Activated CD8-positive, alpha-beta T cell treated with anti-CD3 and anti-CD28 coated beads for 36 hours (primary cell): Measurements from ENCODE around the gene CAVIN2. TPM values are rescaled to one million over a fixed set of nuclear protein-coding genes. Genes with fewer than 3 reads are reported as not detected.

ENCODE experiments used
- ATAC-seq: fragments of 200-7000 bp; cut with Tn5 transposase; one replicate; pipeline ENCODE4 v1.10.0; 2021; ENCODE audit warnings: mild to moderate bottlenecking, moderate library complexity
- CTCF ChIA-PET: fragments of 350-600 bp; sonication (Branson Sonifier 250); formaldehyde crosslinking; loops from one replicate; lab custom pipeline; 2021; ENCODE audit warnings: antibody characterized with exemption; lab: Charles Lee
- POLR2A ChIA-PET: fragments of 350-600 bp; sonication (Branson Sonifier 250); formaldehyde crosslinking; loops from one replicate; lab custom pipeline; 2021; ENCODE audit warnings: antibody characterized with exemption; lab: Charles Lee
- DNase-seq: peaks from one replicate; pipeline ENCODE4 v3.0.0-alpha.2; 2020
- H3K27ac Mint-ChIP-seq: one replicate; pipeline ENCODE4 v1.8.0; 2021; ENCODE audit warnings: mild to moderate bottlenecking, mixed read lengths
- H3K27me3 Mint-ChIP-seq: one replicate; pipeline ENCODE4 v1.8.0; 2021; ENCODE audit warnings: mixed read lengths
- H3K36me3 Mint-ChIP-seq: one replicate; pipeline ENCODE4 v1.8.0; 2021; ENCODE audit warnings: low read depth, mixed read lengths
- H3K4me1 Mint-ChIP-seq: one replicate; pipeline ENCODE4 v1.8.0; 2021; ENCODE audit warnings: low read depth, mixed read lengths
- H3K4me3 Mint-ChIP-seq: one replicate; pipeline ENCODE4 v1.8.0; 2021; ENCODE audit warnings: mild to moderate bottlenecking, moderate library complexity, mixed read lengths
- H3K9me3 Mint-ChIP-seq: one replicate; pipeline ENCODE4 v1.8.0; 2021; ENCODE audit warnings: mixed read lengths
- intact Hi-C: fragments of 100-400 bp; cut with micrococcal nuclease; formaldehyde crosslinking; loops from one replicate; pipeline ENCODE4 v1.10.0; 2022
- total RNA-seq, 2 experiments: library from RNA; stranded (reverse); gene quantifications; one replicate each; pipeline ENCODE4 v1.2.3, GENCODE V29; 2021
- TF ChIP-seq, protein P1 (sequence below): fragments of 200-600 bp; IDR thresholded peaks from one replicate; pipeline ENCODE4 v1.8.0; 2022; ENCODE audit warnings: antibody characterized with exemption, mild to moderate bottlenecking

The CAVIN2 gene
- total RNA-seq, 2 experiments from 2014 or later: not detected

DNA sequence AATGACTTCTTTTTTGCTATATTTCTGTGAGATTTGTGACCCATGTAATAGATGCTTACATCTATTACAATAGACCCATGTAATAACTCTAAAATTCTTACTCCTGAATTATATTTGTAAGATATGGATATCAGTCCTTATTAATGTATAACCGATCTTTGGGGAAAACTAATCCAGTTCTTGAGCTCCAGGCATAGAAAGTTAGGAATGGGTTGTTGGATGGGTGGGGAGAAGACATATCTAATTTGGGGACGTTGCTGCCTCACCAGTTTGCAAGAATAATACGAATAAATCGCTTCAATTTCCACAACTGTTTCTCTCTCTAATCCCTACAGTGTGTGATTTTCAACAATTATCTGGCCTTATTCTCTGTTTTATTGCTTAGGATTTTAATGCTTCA lies 13.5 kb downstream of the CAVIN2 start:
- intact Hi-C loops: no loop called here
- Mint-ChIP-seq H3K36me3 (no peaks in the 10 kb centered on the region), H3K4me1 (no peaks in the 10 kb centered on the region), H3K27me3 (peaks cover 6% of the 10 kb centered on the region), H3K27ac (no peak overlapping the region), H3K9me3 (no peaks in the 10 kb centered on the region), H3K4me3 (no peak overlapping the region)
- CTCF ChIA-PET: interaction anchor here (2.3 kb wide), 2 partner anchors 21 kb away, joined by 6 to 10 read pairs; no protein-coding TSS in a partner anchor
- DNase-seq (no peak), ATAC-seq (no peak)
- POLR2A ChIA-PET: no interaction called here
- TF ChIP-seq, protein P1, sequence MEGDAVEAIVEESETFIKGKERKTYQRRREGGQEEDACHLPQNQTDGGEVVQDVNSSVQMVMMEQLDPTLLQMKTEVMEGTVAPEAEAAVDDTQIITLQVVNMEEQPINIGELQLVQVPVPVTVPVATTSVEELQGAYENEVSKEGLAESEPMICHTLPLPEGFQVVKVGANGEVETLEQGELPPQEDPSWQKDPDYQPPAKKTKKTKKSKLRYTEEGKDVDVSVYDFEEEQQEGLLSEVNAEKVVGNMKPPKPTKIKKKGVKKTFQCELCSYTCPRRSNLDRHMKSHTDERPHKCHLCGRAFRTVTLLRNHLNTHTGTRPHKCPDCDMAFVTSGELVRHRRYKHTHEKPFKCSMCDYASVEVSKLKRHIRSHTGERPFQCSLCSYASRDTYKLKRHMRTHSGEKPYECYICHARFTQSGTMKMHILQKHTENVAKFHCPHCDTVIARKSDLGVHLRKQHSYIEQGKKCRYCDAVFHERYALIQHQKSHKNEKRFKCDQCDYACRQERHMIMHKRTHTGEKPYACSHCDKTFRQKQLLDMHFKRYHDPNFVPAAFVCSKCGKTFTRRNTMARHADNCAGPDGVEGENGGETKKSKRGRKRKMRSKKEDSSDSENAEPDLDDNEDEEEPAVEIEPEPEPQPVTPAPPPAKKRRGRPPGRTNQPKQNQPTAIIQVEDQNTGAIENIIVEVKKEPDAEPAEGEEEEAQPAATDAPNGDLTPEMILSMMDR: no peak

GRCh38 chr2:191832668-191833067 lies 14.2 kb downstream of the CAVIN2 start:
- no peak for ATAC-seq
- ChIA-PET CTCF (interaction anchor here (2.3 kb wide), 1 partner anchor 21 kb away, joined by 6 read pairs; no protein-coding TSS in a partner anchor), POLR2A (no interaction called here)
- Mint-ChIP-seq H3K4me1 (no peaks in the 10 kb centered on the region), H3K27me3 (peaks cover 4% of the 10 kb centered on the region), H3K36me3 (no peaks in the 10 kb centered on the region), H3K27ac (no peak overlapping the region), H3K4me3 (no peak overlapping the region), H3K9me3 (no peaks in the 10 kb centered on the region)
- no peak for DNase-seq
- TF ChIP-seq, protein P1: no peak
- intact Hi-C loops: no loop called here

DNA sequence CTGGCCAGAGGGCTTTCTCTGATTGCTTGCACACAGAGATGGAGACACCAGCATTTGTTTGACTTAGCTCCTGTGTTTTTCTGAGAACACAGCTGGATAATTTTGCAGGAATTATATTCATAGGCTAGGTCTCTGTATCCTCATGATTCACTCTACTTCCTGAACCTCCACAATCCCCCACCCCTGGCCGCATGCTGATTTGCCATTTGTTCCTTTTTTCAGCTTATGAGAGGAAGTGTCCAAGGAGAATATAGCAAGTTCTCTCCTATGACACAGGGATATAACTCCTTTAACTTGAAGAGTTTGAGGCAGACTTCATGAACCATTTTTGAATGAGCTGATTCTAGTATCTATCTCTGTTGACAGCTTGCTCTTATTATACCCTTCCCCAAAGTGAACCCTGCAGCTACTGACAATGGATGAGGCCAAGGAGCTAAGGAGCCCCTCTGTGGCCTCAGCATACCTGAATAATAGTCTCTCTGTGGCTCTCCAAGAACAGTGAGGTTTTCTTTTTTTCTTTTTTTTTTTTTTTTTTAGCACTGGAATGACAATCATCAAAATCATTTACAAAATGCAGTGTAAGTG lies 15.4 kb downstream of the CAVIN2 start:
- POLR2A ChIA-PET: no interaction called here
- DNase-seq (no peak), ATAC-seq (no peak)
- Mint-ChIP-seq H3K36me3 (no peaks in the 10 kb centered on the region), H3K27ac (no peak overlapping the region), H3K9me3 (no peaks in the 10 kb centered on the region), H3K27me3 (peaks cover 4% of the 10 kb centered on the region), H3K4me1 (no peaks in the 10 kb centered on the region), H3K4me3 (no peak overlapping the region)
- TF ChIP-seq, protein P1: no peak
- intact Hi-C loops: no loop called here
- CTCF ChIA-PET: interaction anchor here (1.1 to 2.3 kb wide), 3 partner anchors 20 to 331 kb away, joined by 4 to 6 read pairs (median 4); no protein-coding TSS in a partner anchor

GRCh38 chr2:191824398-191824797 lies 22.5 kb downstream of the CAVIN2 start:
- no peak for DNase-seq
- ATAC-seq: no peak
- no peaks in the 10 kb centered on the region for H3K36me3 Mint-ChIP-seq
- intact Hi-C loops: no loop called here
- TF ChIP-seq, protein P1: no peak
- peaks cover 9% of the 10 kb centered on the region for H3K27me3 Mint-ChIP-seq
- H3K4me1 Mint-ChIP-seq: no peaks in the 10 kb centered on the region
- no peaks in the 10 kb centered on the region for H3K9me3 Mint-ChIP-seq
- ChIA-PET POLR2A (no interaction called here), CTCF (no interaction called here)
- H3K4me3 Mint-ChIP-seq: no peak overlapping the region
- no peak overlapping the region for H3K27ac Mint-ChIP-seq

GRCh38 chr2:191821078-191821477 lies 25.8 kb downstream of the CAVIN2 start:
- ChIA-PET POLR2A (no interaction called here), CTCF (interaction anchor here (1.7 kb wide), 2 partner anchors 9 to 341 kb away, joined by 4 to 6 read pairs; no protein-coding TSS in a partner anchor)
- intact Hi-C loops: no loop called here
- Mint-ChIP-seq H3K4me3 (no peak overlapping the region), H3K36me3 (no peaks in the 10 kb centered on the region), H3K9me3 (no peaks in the 10 kb centered on the region), H3K27me3 (peaks cover 13% of the 10 kb centered on the region), H3K27ac (no peak overlapping the region), H3K4me1 (no peaks in the 10 kb centered on the region)
- ATAC-seq (no peak), DNase-seq (no peak)
- TF ChIP-seq, protein P1: no peak
